ENCODE measurements around the gene CENPF. TPM values are rescaled to one million over a fixed set of nuclear protein-coding genes. Genes with fewer than 3 reads are reported as not detected.

The CENPF gene
- total RNA-seq, 1 donor from 2014 or later, result 62.1 TPM

DNA sequence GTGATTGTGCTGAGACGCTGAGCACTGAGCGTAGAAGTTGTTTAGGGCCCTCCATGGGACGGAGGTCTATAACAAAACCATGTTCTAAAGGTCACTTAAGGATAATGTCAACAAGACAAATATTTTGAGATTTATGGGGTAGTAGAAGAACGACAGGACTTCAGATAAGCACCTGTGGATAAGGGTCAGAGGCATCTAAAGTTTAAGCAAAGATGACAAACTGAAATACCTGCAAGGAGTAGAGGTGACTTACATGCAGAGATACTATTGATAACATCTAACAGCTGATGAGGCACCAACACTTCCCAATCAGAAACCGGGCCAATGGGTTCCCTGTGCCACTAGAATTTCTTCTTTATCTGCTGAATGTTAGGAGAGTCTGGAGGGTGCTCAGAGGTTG is 83.5 kb downstream of the CENPF start:
- H3K4me1 Mint-ChIP-seq (ENCODE audit: low read depth), result peaks cover 6% of the 10 kb centered on the region
- no peak overlapping the region for H3K4me3 Mint-ChIP-seq (ENCODE audit: low read depth)
- no peaks in the 10 kb centered on the region for H3K9me3 Mint-ChIP-seq (ENCODE audit: low read depth)
- TF ChIP-seq CTCF (IDR thresholded peaks at IDR 0.05; ENCODE audit: unreplicated experiment), result no peak
- peaks cover 66% of the 10 kb centered on the region for H3K27me3 Mint-ChIP-seq
- DNase-seq (ENCODE audit: low spot score, unreplicated experiment), result no peak
- H3K27ac Mint-ChIP-seq, result no peak overlapping the region
- no peaks in the 10 kb centered on the region for H3K36me3 Mint-ChIP-seq (ENCODE audit: insufficient read depth)

GRCh38 chr1:214688891-214689290 is 85.9 kb downstream of the CENPF start:
- no peak for TF ChIP-seq CTCF (IDR thresholded peaks at IDR 0.05; ENCODE audit: unreplicated experiment)
- no peak for DNase-seq (ENCODE audit: low spot score, unreplicated experiment)
- H3K36me3 Mint-ChIP-seq (ENCODE audit: insufficient read depth), result no peaks in the 10 kb centered on the region
- H3K4me3 Mint-ChIP-seq (ENCODE audit: low read depth), result no peak overlapping the region
- H3K27me3 Mint-ChIP-seq, result peaks cover 66% of the 10 kb centered on the region
- peaks cover 6% of the 10 kb centered on the region for H3K4me1 Mint-ChIP-seq (ENCODE audit: low read depth)
- no peaks in the 10 kb centered on the region for H3K9me3 Mint-ChIP-seq (ENCODE audit: low read depth)
- H3K27ac Mint-ChIP-seq, result no peak overlapping the region

GRCh38 chr1:214694769-214695168 is 91.8 kb downstream of the CENPF start:
- H3K36me3 Mint-ChIP-seq (ENCODE audit: insufficient read depth), result no peaks in the 10 kb centered on the region
- H3K27ac Mint-ChIP-seq, result no peak overlapping the region
- DNase-seq (ENCODE audit: low spot score, unreplicated experiment), result no peak
- H3K4me1 Mint-ChIP-seq (ENCODE audit: low read depth), result no peaks in the 10 kb centered on the region
- no peak for TF ChIP-seq CTCF (IDR thresholded peaks at IDR 0.05; ENCODE audit: unreplicated experiment)
- H3K27me3 Mint-ChIP-seq, result peaks cover 38% of the 10 kb centered on the region
- no peak overlapping the region for H3K4me3 Mint-ChIP-seq (ENCODE audit: low read depth)
- peaks cover 5% of the 10 kb centered on the region for H3K9me3 Mint-ChIP-seq (ENCODE audit: low read depth)

DNA sequence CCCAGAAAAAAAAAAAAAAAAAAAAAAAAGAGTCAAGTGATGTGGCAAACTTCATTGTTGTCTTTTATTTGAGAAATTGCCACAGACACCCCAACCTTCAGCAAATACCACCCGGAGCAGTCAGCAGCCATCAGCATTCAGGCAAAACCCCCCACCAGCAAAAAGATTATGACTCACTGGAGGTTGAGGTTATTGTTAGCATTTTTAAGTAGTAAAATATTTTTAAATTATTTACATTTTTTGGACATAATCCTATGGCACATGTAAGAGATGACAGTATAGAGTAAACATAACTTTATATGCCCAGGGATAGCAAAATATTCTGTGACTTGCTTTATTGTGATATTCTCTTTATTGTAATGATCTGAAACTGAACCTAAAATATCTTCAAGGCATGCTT is 95.6 kb downstream of the CENPF start:
- Mint-ChIP-seq H3K36me3 (ENCODE audit: insufficient read depth) (no peaks in the 10 kb centered on the region), H3K9me3 (ENCODE audit: low read depth) (peaks cover 5% of the 10 kb centered on the region), H3K4me1 (ENCODE audit: low read depth) (no peaks in the 10 kb centered on the region), H3K27me3 (peaks cover 26% of the 10 kb centered on the region), H3K27ac (no peak overlapping the region), H3K4me3 (ENCODE audit: low read depth) (no peak overlapping the region)
- TF ChIP-seq CTCF (IDR thresholded peaks at IDR 0.05; ENCODE audit: unreplicated experiment), result no peak
- no peak for DNase-seq (ENCODE audit: low spot score, unreplicated experiment)

DNA sequence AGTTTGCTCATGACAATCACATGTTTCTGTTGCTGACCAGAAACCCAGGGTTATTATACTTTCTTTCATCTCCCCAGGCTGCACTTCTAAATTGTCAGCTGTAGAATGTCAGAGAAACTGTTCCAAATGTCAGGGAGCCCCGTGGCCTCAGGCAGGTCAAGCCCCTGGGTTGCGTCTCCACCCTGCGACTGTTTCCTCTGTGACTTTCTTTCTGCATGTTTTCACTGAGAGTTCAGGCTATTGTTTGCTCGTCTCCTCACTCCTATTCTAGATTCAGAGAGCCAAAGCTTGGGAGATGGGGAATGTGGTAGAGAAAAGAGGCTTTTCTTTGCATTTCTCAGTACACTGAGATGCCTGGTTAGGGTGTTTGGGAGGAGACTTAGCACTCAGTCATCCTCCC is 97.4 kb downstream of the CENPF start:
- Mint-ChIP-seq H3K36me3 (ENCODE audit: insufficient read depth) (peaks cover 3% of the 10 kb centered on the region), H3K9me3 (ENCODE audit: low read depth) (peaks cover 19% of the 10 kb centered on the region), H3K4me3 (ENCODE audit: low read depth) (no peak overlapping the region), H3K27ac (no peak overlapping the region), H3K27me3 (peaks cover 16% of the 10 kb centered on the region), H3K4me1 (ENCODE audit: low read depth) (no peaks in the 10 kb centered on the region)
- TF ChIP-seq CTCF (IDR thresholded peaks at IDR 0.05; ENCODE audit: unreplicated experiment), result no peak
- DNase-seq (ENCODE audit: low spot score, unreplicated experiment), result no peak
